AG10803 (cell line): ENCODE data around the gene THOC6.
A peak's percentile ranks its signal among the peaks of the same experiment; 100 is the strongest.

Experiments
- DNase-seq: peaks from one replicate; pipeline ENCODE4 v3.0.0; 2010; ENCODE audit warnings: low read depth
- H3K4me3 ChIP-seq: 2 replicates; pipeline ENCODE4 v1.5.1; 2011; ENCODE audit warnings: mild to moderate bottlenecking, low read length, control low read depth
- CTCF ChIP-seq: conservative IDR thresholded peaks from 2 replicates; pipeline ENCODE4 v1.5.1; 2011; ENCODE audit warnings: mild to moderate bottlenecking, low read length, control low read depth, inconsistent platforms

The THOC6 gene

GRCh38 chr16:2991566-2992261 is 32.1 kb upstream of the THOC6 start:
- no peak overlapping the region for H3K4me3 ChIP-seq
- TF ChIP-seq CTCF, result no peak
- DNase-seq, result no peak

GRCh38 chr16:2992383-2993081 is 31.3 kb upstream of the THOC6 start:
- TF ChIP-seq CTCF, result no peak
- H3K4me3 ChIP-seq, result no peak overlapping the region
- DNase-seq, result no peak

- TF ChIP-seq CTCF, result no peak
- no peak for DNase-seq
- H3K4me3 ChIP-seq, result no peak overlapping the region
Measured at GRCh38 chr16:2996298-2996697, 27.5 kb upstream of the THOC6 start.

- TF ChIP-seq CTCF, result no peak
- H3K4me3 ChIP-seq, result no peak overlapping the region
- DNase-seq, result no peak
Measured at GRCh38 chr16:2999929-3000328, 23.9 kb upstream of the THOC6 start.

GRCh38 chr16:3000540-3000939 is 23.3 kb upstream of the THOC6 start:
- TF ChIP-seq CTCF, result no peak
- no peak for DNase-seq
- no peak overlapping the region for H3K4me3 ChIP-seq

GRCh38 chr16:3001316-3001715 is 22.5 kb upstream of the THOC6 start:
- no peak for TF ChIP-seq CTCF
- H3K4me3 ChIP-seq, result no peak overlapping the region

GRCh38 chr16:3003582-3004270 is 20.1 kb upstream of the THOC6 start:
- peak; percentile 98 for DNase-seq
- TF ChIP-seq CTCF, result peak; percentile 39
- H3K4me3 ChIP-seq, result no peak overlapping the region

More at GRCh38 chr16:3001316-3001715, 22.5 kb upstream of the THOC6 start:
- DNase-seq, result no peak
